DOHH2 (cell line): ENCODE measurements around the gene RECQL5.

Source experiments
- EZH2phosphoT487 ChIP-seq: fragments of 200-600 bp; sonication (generic); IDR thresholded peaks from 2 replicates; pipeline ENCODE4 v1.6.1; 2017; ENCODE audit warnings: borderline replicate concordance, mild to moderate bottlenecking, antibody characterized with exemption, low read length, moderate library complexity, mixed read lengths
- TF ChIP-seq, protein P1 (sequence below): fragments of 200-600 bp; sonication (generic); IDR thresholded peaks from one replicate; pipeline ENCODE4 v1.5.1; 2014; ENCODE audit warnings: antibody characterized with exemption, mild to moderate bottlenecking, low read depth, low read length; ENCODE audit not compliant: poor library complexity, severe bottlenecking

DNA sequence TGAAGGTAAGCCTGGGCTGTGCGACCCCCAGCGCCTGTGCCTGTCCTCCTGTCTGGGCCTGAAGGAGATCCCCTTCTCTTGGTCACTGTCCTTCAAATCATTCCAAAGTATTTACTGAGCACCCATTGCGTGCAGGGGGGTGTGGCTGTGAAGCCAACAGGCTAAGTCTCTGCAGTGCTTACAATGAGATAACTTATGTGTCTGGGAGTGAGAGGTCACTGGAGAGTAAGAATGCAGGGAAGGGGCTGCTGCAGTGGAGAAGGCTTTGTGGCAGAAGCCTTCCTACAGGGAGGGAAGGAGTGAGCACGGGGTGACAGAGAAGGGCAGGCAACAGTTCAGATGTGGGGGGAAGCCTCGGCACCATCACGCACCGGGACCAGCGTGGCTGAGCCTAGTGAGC is 44.9 kb downstream of the RECQL5 start:
- TF ChIP-seq, protein P1, sequence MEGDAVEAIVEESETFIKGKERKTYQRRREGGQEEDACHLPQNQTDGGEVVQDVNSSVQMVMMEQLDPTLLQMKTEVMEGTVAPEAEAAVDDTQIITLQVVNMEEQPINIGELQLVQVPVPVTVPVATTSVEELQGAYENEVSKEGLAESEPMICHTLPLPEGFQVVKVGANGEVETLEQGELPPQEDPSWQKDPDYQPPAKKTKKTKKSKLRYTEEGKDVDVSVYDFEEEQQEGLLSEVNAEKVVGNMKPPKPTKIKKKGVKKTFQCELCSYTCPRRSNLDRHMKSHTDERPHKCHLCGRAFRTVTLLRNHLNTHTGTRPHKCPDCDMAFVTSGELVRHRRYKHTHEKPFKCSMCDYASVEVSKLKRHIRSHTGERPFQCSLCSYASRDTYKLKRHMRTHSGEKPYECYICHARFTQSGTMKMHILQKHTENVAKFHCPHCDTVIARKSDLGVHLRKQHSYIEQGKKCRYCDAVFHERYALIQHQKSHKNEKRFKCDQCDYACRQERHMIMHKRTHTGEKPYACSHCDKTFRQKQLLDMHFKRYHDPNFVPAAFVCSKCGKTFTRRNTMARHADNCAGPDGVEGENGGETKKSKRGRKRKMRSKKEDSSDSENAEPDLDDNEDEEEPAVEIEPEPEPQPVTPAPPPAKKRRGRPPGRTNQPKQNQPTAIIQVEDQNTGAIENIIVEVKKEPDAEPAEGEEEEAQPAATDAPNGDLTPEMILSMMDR, result no peak
- no peak for TF ChIP-seq EZH2phosphoT487
